ENCODE measurements around the gene BMPR1A.

DNA sequence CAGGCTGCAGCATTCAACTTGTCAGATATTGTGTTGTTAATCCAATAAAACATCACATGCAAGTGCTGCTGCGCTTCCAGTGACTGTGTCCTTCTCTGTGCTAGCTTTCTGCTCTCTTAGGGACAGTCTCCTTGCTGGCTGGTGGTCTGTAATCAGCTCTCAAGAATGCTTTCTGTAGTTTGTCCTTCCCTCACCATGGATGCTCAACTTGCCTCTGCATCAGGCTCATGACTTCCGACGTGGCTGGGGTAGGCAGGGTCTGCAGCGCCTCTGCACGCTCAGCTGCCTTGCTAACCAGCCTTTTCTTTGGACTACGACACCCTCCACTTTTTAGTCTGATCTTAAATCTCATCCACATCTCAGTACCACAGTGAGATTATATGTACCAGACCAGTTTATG is 142.7 kb downstream of the BMPR1A start:
- TF ChIP-seq, protein P1, sequence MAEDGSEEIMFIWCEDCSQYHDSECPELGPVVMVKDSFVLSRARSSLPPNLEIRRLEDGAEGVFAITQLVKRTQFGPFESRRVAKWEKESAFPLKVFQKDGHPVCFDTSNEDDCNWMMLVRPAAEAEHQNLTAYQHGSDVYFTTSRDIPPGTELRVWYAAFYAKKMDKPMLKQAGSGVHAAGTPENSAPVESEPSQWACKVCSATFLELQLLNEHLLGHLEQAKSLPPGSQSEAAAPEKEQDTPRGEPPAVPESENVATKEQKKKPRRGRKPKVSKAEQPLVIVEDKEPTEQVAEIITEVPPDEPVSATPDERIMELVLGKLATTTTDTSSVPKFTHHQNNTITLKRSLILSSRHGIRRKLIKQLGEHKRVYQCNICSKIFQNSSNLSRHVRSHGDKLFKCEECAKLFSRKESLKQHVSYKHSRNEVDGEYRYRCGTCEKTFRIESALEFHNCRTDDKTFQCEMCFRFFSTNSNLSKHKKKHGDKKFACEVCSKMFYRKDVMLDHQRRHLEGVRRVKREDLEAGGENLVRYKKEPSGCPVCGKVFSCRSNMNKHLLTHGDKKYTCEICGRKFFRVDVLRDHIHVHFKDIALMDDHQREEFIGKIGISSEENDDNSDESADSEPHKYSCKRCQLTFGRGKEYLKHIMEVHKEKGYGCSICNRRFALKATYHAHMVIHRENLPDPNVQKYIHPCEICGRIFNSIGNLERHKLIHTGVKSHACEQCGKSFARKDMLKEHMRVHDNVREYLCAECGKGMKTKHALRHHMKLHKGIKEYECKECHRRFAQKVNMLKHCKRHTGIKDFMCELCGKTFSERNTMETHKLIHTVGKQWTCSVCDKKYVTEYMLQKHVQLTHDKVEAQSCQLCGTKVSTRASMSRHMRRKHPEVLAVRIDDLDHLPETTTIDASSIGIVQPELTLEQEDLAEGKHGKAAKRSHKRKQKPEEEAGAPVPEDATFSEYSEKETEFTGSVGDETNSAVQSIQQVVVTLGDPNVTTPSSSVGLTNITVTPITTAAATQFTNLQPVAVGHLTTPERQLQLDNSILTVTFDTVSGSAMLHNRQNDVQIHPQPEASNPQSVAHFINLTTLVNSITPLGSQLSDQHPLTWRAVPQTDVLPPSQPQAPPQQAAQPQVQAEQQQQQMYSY (CRISPR knock-in tag; IDR thresholded peaks at IDR 0.05) = no peak
- TF ChIP-seq, protein P2, sequence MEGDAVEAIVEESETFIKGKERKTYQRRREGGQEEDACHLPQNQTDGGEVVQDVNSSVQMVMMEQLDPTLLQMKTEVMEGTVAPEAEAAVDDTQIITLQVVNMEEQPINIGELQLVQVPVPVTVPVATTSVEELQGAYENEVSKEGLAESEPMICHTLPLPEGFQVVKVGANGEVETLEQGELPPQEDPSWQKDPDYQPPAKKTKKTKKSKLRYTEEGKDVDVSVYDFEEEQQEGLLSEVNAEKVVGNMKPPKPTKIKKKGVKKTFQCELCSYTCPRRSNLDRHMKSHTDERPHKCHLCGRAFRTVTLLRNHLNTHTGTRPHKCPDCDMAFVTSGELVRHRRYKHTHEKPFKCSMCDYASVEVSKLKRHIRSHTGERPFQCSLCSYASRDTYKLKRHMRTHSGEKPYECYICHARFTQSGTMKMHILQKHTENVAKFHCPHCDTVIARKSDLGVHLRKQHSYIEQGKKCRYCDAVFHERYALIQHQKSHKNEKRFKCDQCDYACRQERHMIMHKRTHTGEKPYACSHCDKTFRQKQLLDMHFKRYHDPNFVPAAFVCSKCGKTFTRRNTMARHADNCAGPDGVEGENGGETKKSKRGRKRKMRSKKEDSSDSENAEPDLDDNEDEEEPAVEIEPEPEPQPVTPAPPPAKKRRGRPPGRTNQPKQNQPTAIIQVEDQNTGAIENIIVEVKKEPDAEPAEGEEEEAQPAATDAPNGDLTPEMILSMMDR (IDR thresholded peaks at IDR 0.05 in 2 of 3, conservative IDR thresholded peaks at IDR 0.05 in 1 of 3; ENCODE audit: control insufficient read depth in 2 of 3, extremely low read depth in 1 of 3, insufficient read depth in 1 of 3, low read depth in 3 of 3, low read length in 3 of 3) = no peak
- no peak for TF ChIP-seq POLR2A (IDR thresholded peaks at IDR 0.05; ENCODE audit: low read depth, low read length)

Data from GM12878 (cell line).